ENCODE data around the gene DNAH14. TPM values are rescaled to one million over a fixed set of nuclear protein-coding genes. Genes with fewer than 3 reads are reported as not detected.

Gene DNAH14
- total and polyA plus RNA-seq, 2 donors (not counting 3 experiments of a cell fraction or from before 2014, with no cell fraction given), result 1.5 to 7.1 TPM

- Histone ChIP-seq H2AFZ (ENCODE audit: low read depth, low read length) (no peak overlapping the region), H3K27me3 (ENCODE audit: control insufficient read depth in 2 of 2, insufficient read depth in 2 of 2, low read length in 2 of 2) (no peaks in the 10 kb centered on the region), H3K36me3 (ENCODE audit: control insufficient read depth in 2 of 2, extremely low read depth in 1 of 2, insufficient read depth in 2 of 2, low read length in 2 of 2) (no peaks in the 10 kb centered on the region), H3K4me1 (ENCODE audit: control insufficient read depth, extremely low read depth, insufficient read depth, low read length) (peaks cover 10% of the 10 kb centered on the region), H3K79me2 (ENCODE audit: control insufficient read depth, insufficient read depth, low read length) (no peaks in the 10 kb centered on the region), H3K9me1 (replicated peaks; ENCODE audit: control insufficient read depth, extremely low read depth, insufficient read depth, low read length) (no peaks in the 10 kb centered on the region), H3K27ac (ENCODE audit: insufficient read depth, low read depth, low read length) (peak overlapping the region; percentile 24), H3K9me3 (replicated peaks; ENCODE audit: control insufficient read depth, insufficient read depth, low read length) (no peaks in the 10 kb centered on the region), H3K9ac (replicated peaks; ENCODE audit: extremely low read depth, insufficient read depth, low read length) (no peak overlapping the region), H4K20me1 (replicated peaks; ENCODE audit: control insufficient read depth, extremely low read depth, insufficient read depth, low read length) (no peaks in the 10 kb centered on the region), H3K4me2 (ENCODE audit: insufficient read depth, low read length) (peak overlapping the region; percentile 69), H3K4me3 (replicated peaks in 1 of 3; ENCODE audit: insufficient read depth in 1 of 3, low read depth in 1 of 3, low read length in 3 of 3) (no peak overlapping the region)
- DNase-seq (ENCODE audit: low read depth, low spot score), result peak; percentile 49
- ChIA-PET POLR2A (no interaction called here), CTCF (no interaction called here)
- dilution Hi-C loops (cut with MboI; ENCODE audit: extremely low pct_ligation_motif_present, low sequenced_read_pairs), result no loop called here
- no TSS peak for BruUV-seq (replicated peaks)
- peak; percentile 15 for TF ChIP-seq GATA2 (IDR thresholded peaks at IDR 0.05; ENCODE audit: insufficient read depth, insufficient read length, low read depth, low read length)
- TF ChIP-seq EZH2 (IDR thresholded peaks at IDR 0.05; ENCODE audit: borderline replicate concordance, low read depth, low read length, severe bottlenecking), result no peak
- intact Hi-C loops (cut with micrococcal nuclease), result no loop called here
- FAIRE-seq, result peak; percentile 93
These were observed 226.8 kb downstream of the DNAH14 start for GRCh38 chr1:225156254-225156653.

GRCh38 chr1:225158291-225158690 is 228.8 kb downstream of the DNAH14 start:
- CTCF ChIA-PET, result no interaction called here
- Histone ChIP-seq H3K36me3 (ENCODE audit: control insufficient read depth in 2 of 2, extremely low read depth in 1 of 2, insufficient read depth in 2 of 2, low read length in 2 of 2) (no peaks in the 10 kb centered on the region), H3K9me3 (replicated peaks; ENCODE audit: control insufficient read depth, insufficient read depth, low read length) (no peaks in the 10 kb centered on the region), H2AFZ (ENCODE audit: low read depth, low read length) (no peak overlapping the region), H3K27ac (ENCODE audit: insufficient read depth, low read depth, low read length) (no peak overlapping the region), H3K27me3 (ENCODE audit: control insufficient read depth in 2 of 2, insufficient read depth in 2 of 2, low read length in 2 of 2) (no peaks in the 10 kb centered on the region), H3K79me2 (ENCODE audit: control insufficient read depth, insufficient read depth, low read length) (no peaks in the 10 kb centered on the region), H3K9me1 (replicated peaks; ENCODE audit: control insufficient read depth, extremely low read depth, insufficient read depth, low read length) (no peaks in the 10 kb centered on the region), H3K4me3 (replicated peaks in 1 of 3; ENCODE audit: insufficient read depth in 1 of 3, low read depth in 1 of 3, low read length in 3 of 3) (no peak overlapping the region), H3K9ac (replicated peaks; ENCODE audit: extremely low read depth, insufficient read depth, low read length) (no peak overlapping the region), H3K4me2 (ENCODE audit: insufficient read depth, low read length) (no peak overlapping the region), H3K4me1 (ENCODE audit: control insufficient read depth, extremely low read depth, insufficient read depth, low read length) (peaks cover 10% of the 10 kb centered on the region), H4K20me1 (replicated peaks; ENCODE audit: control insufficient read depth, extremely low read depth, insufficient read depth, low read length) (no peaks in the 10 kb centered on the region)
- no peak for DNase-seq (ENCODE audit: low read depth, low spot score)
- FAIRE-seq, result peak; percentile 71
- TF ChIP-seq POLR2AphosphoS5 (IDR thresholded peaks at IDR 0.05; ENCODE audit: insufficient read depth, low read depth, low read length), result no peak
- no peak for TF ChIP-seq GATA2 (IDR thresholded peaks at IDR 0.05; ENCODE audit: insufficient read depth, insufficient read length, low read depth, low read length)
- TF ChIP-seq EZH2 (IDR thresholded peaks at IDR 0.05; ENCODE audit: borderline replicate concordance, low read depth, low read length, severe bottlenecking), result no peak
- TF ChIP-seq POLR2A (IDR thresholded peaks at IDR 0.05; ENCODE audit: low read depth, low read length), result no peak
- no peak for TF ChIP-seq MYC (IDR thresholded peaks at IDR 0.05; ENCODE audit: low read depth, low read length)
- no peak for TF ChIP-seq MAX (IDR thresholded peaks at IDR 0.05; ENCODE audit: insufficient read depth, insufficient read length)
- no peak for TF ChIP-seq JUN (IDR thresholded peaks at IDR 0.05; ENCODE audit: borderline replicate concordance, insufficient read depth, insufficient read length, low read depth)
- dilution Hi-C loops (cut with MboI; ENCODE audit: extremely low pct_ligation_motif_present, low sequenced_read_pairs), result no loop called here
- BruUV-seq (replicated peaks), result no TSS peak
- intact Hi-C loops (cut with micrococcal nuclease), result no loop called here
- POLR2A ChIA-PET, result no interaction called here

All from endothelial cell of umbilical vein (primary cell).